DMS53 (cell line): ENCODE results near the gene PAPPA2.
"Not testable (repeated sequence)": the region's sequence is repeated elsewhere in the genome, so short reads cannot be mapped to it uniquely, and the experiment has no call there.

Source experiments
- DNase-seq: peaks from one replicate; lab custom pipeline; 2025; lab: John Stamatoyannopoulos, UW

PAPPA2 gene, protein sequence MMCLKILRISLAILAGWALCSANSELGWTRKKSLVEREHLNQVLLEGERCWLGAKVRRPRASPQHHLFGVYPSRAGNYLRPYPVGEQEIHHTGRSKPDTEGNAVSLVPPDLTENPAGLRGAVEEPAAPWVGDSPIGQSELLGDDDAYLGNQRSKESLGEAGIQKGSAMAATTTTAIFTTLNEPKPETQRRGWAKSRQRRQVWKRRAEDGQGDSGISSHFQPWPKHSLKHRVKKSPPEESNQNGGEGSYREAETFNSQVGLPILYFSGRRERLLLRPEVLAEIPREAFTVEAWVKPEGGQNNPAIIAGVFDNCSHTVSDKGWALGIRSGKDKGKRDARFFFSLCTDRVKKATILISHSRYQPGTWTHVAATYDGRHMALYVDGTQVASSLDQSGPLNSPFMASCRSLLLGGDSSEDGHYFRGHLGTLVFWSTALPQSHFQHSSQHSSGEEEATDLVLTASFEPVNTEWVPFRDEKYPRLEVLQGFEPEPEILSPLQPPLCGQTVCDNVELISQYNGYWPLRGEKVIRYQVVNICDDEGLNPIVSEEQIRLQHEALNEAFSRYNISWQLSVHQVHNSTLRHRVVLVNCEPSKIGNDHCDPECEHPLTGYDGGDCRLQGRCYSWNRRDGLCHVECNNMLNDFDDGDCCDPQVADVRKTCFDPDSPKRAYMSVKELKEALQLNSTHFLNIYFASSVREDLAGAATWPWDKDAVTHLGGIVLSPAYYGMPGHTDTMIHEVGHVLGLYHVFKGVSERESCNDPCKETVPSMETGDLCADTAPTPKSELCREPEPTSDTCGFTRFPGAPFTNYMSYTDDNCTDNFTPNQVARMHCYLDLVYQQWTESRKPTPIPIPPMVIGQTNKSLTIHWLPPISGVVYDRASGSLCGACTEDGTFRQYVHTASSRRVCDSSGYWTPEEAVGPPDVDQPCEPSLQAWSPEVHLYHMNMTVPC (N-terminal part only)

DNA sequence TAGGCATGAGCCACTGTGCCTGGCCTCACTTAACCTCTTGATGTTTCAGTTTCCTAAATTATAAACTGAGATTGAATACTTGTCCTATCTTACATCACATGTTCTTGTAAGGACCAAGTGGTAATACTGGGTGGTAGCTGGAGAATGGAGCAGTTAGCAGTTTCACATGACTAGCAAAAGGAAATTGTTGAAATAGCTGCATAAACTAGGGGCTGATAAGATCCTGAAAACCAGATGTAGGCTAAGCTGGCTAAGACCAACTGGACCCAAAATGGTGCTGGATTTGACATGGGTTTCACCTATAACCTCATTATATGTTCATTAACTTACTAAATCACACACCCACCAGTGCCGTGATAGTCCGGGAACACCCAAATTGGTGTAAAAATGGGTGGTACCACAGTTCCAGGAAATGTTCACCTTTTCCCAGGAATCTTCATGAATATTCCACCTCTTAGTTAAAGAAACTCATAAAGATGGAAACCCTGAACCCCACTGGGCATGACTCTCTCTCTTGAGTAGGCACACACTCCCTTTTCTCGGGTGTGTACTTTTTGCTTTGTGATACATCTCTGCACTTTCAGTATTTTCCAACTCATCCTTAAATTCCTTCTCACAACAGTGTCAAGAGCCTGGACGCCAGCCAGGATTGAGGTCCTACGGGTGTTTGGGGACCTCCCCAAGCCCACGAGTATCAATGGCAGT lies at the start of gene PAPPA2:
PAPPA2 (plus strand) TSS at position 502 of the 705 bp plus-strand sequence. CDS start 93,148 bp downstream, outside the sequence.
- DNase-seq = no peak

DNA sequence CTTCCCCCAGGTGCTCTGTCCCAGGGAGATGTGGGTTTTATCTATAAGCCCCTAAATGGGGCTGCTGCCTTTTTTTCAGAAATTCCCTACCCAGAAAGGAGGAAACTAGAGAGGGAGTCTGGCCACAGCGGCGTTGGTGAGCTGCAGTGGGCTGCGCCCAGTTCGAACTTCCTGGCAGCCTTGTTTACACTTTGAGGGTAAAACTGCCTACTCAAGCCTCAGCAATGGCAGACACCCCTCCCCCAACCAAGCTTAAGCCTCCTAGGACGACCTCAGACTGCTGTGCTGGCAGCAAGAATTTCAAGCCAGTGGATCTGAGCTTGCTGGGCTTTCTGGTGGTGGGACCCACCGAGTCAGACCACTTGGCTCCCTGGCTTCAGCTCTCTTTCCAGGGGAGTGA lies 46.2 kb upstream of the PAPPA2 start:
- no peak for DNase-seq

DNA sequence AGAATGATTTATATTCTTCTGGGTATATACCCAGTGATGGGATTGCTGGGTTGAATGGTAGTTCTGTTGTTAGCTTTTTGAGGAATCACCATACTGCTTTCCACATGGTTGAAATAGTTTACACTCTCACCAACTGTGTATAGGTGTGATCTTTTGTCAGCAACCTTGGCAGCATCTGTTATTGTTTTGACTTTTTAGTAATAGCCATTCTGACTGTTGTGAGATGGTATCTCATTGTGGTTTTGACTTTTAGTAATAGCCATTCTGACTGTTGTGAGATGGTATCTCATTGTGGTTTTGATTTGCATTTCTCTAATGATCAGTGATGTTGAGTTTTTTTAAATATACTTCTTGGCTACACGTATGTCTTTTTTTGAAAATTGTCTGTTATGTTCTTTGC lies 43.4 kb upstream of the PAPPA2 start:
- not testable (repeated sequence) for DNase-seq

DNA sequence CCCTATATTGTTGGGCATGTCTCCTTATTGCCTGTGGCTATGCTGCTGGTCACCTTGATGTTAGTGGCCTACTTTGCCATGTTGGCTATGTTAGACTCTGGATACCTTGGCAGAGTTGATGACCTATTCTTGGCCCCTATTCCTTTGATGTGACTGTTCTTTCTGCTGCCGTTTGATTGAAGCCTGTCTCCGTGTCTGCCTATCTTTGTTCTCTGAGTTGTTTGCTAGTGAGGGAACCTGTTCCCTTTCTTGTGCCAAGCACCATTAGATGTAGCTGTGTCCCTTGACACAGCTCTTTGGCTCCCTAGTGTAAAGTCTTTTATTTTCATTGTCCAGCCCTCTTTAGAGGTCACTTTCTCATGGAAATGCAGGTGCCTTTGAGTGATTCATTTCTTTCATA lies 28.7 kb upstream of the PAPPA2 start:
- no peak for DNase-seq

DNA sequence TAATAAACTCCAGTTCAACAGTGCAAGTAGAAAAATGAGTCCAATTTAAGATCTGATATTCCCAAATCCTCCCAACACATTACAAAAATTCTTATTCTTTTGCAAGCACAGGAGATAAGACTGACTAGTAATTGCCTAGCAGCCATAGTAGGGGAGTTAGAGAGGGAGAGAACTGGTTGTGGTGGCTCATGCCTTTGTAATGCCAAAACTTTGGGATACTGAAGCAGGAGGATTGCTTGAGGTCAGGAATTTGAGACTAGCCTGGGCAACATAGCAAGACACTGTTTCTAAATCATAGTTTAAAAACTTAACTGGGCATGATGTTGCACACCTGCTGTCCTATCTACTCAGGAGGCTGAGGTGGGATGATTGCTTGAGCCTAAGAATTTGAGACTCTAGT lies 26.7 kb upstream of the PAPPA2 start:
- DNase-seq = no peak

DNA sequence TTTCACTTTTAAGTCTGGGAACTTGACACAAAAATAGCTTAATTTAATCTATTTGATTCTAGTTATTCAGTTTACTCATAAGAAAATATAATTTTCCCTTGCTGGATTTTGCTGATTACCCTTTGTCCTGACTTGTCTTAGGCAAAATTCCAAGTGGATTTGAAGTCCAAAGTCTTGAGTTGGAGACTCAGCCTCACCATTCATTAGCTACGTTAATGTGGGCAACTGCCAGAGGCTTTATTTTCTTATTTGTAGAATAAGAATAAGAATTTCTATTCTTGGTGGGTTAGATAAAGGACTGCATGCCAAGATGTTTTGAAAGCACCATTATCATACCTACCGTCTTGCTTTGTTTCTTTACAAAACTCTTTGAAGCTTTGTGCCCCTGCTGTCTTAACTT lies 22.8 kb upstream of the PAPPA2 start:
- DNase-seq = no peak

DNA sequence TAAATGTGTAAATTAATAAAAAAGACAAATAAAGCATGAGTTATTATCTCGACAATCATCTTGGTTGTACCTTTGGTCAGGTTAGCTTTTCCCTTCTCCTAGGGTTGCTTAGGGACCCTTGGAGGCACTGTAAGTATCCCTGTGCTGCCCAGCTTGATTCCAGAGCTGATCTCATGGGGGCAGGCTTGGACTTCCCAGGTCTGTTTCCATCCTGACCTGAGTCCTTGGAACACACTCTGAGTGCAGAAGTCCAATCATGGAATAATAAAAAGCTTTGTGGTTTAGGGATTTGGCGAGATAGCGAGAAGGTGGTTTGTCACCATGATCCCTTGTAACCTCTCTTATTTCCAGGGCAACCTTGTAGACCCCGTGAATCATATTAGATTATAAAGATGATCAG lies 18.7 kb upstream of the PAPPA2 start:
- DNase-seq = peak; percentile 43

DNA sequence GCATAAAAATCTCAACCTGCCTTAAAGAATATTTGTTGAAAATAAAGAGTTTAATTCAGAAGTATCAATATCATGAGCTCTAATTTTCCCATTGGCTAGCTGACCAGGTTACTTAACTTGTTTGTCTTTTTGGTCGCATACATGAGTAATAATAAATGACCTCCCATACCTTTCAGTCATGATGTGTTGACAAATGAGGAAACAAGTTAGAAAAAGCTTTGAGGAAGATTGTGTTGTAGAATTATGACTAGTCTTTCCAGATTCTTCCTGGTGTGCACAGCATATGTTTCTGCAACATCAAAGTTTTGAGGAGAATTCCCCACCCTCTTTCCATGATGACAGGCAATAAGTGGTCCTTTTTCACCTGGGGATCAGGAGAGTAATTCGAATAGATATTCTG lies 17.6 kb upstream of the PAPPA2 start:
- DNase-seq = no peak

DNA sequence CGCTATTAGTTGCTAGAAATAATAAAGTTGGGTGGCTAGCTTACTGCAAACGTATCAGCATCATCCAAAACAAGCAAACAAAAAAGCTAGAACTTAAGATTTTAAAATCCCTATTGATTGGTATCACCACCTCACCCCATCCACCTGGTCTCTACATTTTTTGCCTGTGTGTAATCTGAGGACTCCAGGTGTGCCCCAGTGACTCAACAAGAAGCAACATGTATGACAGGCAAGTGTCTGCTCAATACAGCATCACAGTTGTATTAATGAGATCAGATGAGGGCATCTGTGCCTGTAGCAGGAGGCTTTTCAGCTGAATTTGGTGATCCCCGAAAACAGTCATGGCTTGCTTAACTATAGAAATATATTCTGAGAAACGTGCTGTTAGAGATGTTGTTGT lies 14.6 kb upstream of the PAPPA2 start:
- DNase-seq = peak; percentile 47

DNA sequence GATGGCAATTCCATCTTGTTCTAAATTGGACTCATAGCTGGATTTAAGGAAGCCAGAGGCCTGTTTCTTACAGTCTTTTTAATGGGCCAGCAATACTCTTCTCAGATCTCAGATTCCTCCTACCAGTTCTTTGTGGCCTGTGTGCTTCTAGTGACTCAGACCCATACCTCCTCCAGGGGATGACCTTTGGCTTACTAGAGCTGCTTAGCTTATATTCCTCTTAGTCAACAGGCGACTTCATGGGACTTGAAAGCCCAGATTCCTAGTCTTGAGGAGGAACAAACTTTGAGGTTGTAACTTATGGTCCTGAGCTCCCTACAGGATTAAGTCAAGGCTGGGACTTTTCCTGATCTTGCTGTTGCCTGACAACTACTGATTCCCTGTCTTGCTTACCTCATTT lies 12.4 kb upstream of the PAPPA2 start:
- peak; percentile 7 for DNase-seq

DNA sequence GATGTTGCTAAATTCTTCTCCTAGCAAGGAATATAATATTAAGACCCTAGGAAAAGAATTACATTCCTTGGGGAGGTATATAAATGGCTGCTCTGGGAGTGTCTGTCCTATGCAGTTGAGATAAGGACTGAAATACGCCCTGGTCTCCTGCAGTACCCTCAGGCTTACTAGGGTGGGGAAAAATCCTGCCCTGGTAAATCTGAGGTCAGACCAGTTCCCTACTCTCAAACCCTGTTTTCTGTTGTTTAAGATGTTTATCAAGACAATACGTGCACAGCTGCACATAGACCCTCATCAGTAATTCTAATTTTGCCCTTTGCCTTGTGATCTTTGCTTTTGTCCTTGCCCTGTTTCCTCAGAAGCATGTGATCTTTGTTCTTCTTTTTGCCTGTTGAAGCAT lies 11.2 kb upstream of the PAPPA2 start:
- DNase-seq = not testable (repeated sequence)

DNA sequence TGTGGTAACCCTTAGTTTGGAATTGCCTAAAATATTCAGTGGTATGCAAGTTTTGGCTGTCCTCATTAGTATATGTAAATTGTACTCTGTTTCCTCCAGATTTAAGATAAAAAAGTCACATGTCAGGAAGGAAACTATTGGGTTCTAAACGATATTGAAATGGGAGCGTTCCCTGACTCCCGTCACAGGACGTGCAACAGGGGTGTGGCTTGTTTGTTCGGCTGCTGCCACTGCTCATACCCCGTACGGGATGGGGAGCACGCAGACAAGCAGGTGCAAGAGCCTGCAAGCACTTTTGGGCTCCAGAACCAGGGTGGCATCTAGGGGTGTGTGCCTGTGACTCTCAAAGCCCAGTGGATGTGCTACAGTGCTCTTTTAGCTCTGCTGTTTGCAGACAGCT lies 6.2 kb upstream of the PAPPA2 start:
- DNase-seq = no peak

DNA sequence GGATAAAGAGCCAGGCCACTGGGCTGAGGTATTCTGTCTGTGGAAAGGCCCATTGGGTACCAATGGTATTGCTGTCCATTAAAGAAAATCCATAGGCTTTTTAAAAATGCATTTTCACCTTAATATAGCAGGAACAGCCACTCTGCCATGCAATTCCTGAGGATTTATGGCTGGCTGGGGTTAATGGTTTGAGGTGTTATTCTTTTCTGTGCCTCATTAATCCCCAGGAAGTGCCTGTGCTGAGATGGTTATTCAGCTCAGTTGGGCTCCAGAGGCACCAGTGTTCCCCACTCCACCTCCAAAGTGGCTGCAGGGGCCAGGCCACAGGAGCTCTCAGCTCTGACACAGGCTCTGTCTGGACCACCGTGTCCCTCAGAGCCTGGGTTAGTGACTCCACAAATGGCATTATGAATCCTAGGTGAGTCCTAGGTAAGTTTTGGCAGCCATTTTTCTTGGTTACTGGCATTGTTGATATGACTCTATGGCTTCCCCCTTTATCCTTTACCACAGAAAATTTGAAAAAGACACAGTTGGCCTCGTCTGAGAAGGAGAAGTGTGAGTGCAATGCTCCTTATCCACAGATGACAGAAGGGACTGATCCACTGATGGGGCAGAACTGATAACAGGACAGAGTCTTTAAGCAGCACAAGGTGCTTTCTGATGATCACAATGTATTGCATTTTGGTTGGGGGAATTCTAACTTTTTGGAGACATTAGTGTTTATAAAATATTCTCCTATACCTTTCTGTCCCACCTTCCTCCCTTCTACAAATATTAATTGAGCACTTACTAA lies 2.2 kb upstream of the PAPPA2 start:
- no peak for DNase-seq

DNA sequence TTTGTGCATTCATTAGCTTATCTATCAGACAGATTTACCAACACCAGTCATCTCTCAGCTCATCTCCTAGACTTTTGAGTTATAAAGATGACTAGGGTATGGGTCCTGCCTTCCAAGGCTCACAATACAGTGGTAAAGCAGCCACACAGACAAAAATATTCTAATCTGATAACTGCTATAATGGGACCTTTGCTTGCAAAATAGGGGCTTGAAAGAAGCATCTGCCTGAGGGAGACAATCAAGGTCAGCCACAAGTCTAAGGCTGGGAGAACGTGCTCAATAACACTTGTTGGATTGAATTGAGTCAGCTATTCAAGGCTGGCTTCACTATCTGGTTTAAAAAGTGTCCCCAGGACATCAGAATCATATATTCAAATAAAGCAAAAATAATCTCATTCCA lies 1.4 kb upstream of the PAPPA2 start:
- no peak for DNase-seq

DNA sequence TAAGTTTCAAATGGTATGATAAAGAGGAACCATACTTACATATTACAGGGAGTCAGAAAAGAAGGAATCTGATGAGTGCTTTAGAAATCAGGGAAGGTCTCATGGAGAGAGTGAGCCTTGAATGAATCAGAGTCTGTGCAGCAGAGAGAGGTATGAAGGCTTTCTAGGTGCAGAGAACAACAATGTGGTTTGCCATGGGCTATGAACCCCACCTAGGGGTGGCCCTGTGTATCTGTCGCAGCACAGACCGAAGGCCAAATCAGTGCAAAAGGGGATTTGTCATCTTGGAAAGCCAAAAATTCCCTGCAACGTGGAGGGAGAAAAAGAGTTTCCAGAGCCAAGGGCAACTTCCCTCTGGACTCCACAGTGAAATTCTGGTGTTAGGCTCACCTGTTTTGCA lies 3.5 kb downstream of the PAPPA2 start:
- DNase-seq = peak; percentile 44

DNA sequence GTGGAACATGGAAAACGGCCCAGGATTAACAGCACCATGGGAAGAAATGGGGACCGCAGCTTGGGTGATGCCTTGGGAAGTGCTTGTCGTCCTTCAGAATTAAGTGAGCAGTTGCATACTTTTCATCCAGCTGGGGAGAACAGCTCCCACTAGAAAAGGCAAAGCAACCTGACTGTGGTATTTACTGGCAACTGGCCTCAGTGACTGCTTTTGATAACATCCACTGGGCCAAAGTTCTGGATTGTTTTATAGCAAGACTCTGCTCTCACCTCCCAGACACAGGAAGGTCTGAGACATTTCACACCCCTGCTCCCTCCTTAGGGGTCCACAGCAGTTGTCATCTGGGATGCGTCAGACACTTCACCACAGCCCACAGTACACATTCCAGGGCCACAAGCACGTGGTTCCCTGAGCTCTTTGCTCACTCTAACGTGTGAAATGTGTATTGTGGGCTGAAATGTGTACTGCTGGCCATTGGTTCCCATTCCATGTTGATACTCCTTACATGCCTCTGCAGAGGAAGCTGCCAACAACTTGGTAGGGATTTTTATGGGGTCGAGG lies 6.6 kb downstream of the PAPPA2 start:
- no peak for DNase-seq

DNA sequence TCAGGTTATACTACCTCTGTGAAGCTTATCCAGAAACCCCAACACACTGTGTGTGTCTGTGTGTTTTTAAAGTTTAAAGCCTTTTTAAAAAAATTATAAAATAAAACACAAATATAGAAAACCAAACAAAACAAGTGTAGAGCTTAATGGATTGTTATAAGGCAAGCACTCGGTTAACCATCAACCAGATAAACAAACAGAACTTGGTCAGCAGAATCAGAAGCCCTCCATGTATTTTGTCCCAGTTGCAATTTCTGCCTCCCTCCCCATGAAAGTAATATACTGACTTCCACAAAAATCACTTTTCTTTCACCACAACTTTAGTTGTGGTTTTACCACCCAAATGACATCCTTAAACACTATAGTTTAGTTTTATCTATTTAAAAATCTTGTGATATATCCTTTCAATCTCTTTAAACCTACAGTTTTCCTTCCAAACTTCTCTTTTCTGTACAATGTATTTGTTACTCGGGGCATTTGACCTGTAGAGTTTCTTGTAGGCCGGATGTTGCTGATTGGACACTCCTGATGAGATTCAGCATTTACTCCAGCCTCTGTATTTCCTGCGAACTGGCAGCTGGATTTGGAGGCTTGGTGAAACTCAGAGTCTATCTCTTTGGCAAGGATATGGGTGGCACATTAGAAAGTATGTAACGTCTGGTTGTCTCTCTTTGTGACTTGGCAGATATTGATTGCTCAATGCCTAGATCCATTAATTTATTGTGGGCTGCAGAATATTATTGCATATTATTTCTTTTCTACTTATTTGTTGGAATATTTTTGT lies 8.6 kb downstream of the PAPPA2 start:
- DNase-seq = peak; percentile 67

DNA sequence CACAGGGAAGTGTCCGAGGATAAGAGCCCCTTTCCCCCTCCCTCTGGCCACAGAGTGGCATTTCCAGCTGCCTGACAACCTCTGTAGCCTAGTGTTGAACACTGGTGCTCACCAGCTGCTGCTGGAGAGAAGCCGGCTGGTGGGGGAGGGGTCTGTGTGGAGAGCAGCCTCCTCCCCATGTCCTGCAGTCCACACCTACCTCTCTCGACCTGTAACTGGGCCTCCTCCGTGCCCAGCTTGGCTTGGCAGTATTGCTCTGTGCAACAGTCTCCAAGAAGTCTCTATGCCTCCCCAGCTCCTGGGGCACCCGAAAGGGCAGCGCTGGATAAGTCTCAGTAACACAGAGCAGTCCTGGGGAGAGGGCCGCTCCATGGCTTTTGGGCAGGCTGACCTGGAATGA lies 17.0 kb downstream of the PAPPA2 start:
- DNase-seq = peak; percentile 76

DNA sequence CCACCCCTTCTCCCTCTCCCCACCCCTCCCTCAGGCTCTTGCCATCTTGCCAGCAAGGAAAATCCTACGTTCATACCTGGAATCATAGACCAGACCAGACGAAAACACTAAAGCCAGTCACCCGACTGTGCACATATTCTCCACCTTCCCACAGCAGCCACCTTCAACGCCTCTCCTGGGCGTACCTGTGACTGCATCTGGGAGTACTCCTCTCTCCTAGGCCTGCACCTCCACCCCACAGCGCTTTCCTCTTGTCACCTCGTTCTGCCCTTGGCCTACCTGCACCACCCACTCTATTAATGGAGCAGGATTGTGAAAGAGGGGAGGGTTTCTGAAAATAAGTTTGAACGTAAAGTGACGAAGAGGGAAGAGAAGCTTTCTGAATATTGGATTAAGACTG lies 17.8 kb downstream of the PAPPA2 start:
- DNase-seq = no peak

DNA sequence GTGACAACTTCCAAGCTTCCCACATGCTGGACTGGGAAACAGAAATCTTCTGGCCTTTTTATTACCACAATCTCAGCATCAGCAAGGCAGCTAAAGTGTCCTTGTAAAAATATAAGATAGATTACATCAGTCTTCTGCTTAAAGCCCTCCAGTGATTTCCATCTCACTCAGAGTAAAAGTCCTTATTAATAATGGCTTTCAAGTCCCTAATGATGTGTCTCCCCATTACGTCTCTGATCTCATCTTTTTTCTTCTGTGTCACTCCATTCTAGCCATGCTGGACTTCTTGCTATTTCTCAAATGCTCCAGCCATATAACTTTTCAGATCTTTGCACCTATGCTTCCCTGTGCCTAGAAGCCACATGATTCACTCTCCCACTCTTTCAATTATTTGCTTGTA lies 22.1 kb downstream of the PAPPA2 start:
- no peak for DNase-seq
